Measurements from ENCODE around the gene PRKCA.
"Not testable (repeated sequence)": the region's sequence is repeated elsewhere in the genome, so short reads cannot be mapped to it uniquely, and the experiment has no call there.

PRKCA gene

DNA sequence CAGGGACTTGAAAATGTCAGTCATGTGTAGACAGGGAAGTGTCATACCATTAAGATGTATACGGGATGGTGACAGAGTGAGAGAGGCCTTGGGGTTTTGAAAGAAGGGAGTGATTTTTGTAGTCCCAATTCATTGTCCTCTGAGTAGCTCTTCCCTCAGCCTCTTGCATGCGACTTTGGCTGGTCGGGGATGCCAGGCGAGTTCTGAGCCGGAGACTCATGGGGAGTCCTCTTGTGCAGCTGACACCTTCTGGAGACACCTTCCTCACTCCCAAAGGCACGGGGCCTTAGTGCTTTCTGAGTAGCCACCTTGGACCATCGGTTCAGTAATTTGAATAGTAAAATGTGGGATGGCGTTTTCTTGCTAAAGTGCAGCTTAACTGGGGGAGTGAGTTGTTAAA lies 144.7 kb downstream of the PRKCA start:
- no peak for DNase-seq

DNA sequence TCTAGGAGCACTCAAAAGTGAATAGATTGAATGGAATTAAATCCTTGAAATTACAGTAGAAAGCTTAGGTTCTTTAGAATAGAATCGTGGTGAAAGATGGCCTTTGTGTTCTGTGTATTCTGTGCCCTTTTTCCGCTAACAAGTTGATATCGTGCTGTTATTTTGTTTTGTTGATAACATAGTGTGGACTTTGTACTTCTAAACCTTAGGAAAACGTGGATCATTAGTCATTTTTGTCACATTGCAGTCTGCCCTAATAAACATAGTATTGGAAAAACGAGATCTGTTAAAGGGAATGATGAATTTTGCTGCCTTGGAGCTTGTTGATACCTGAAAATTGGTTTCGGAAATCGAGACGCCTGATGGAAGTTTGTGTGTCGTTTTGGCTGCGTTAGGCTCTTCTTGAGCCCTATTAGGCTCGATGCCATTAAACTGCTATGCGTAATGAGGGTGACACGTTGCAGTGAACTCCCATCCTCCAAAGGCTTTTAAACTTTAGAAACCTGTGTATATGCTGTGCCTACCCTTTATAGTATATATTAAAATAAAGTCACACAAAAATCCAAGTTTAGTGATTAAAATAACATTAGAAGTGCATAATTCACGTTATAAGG lies 145.7 kb downstream of the PRKCA start:
- DNase-seq, result no peak

DNA sequence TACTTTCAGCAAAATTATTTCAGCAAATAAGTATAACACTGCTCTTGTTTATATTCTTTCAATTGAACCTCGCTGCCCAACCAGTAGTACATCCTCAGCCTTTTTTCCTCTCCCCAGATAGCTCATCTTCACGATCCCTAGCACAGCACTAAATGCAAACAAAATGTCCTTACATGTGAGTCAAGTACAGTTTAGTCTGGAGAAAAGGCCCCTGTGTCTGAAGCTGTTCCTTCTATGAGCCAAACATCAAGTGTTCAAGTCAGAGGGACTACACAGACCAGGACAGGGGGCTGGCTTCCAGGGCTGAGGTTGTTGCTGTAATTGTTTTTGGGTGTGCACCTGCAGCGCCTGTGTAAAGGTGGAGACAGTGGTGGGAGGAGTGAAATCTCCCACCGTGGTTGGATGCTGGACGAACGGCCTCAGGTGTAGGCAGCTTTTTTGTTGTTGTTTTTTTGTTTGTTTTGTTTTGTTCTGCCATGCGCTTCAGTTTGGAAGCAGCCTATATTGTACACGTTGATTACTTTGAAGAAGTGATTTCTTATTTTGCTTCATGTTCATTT lies 147.1 kb downstream of the PRKCA start:
- no peak for DNase-seq

DNA sequence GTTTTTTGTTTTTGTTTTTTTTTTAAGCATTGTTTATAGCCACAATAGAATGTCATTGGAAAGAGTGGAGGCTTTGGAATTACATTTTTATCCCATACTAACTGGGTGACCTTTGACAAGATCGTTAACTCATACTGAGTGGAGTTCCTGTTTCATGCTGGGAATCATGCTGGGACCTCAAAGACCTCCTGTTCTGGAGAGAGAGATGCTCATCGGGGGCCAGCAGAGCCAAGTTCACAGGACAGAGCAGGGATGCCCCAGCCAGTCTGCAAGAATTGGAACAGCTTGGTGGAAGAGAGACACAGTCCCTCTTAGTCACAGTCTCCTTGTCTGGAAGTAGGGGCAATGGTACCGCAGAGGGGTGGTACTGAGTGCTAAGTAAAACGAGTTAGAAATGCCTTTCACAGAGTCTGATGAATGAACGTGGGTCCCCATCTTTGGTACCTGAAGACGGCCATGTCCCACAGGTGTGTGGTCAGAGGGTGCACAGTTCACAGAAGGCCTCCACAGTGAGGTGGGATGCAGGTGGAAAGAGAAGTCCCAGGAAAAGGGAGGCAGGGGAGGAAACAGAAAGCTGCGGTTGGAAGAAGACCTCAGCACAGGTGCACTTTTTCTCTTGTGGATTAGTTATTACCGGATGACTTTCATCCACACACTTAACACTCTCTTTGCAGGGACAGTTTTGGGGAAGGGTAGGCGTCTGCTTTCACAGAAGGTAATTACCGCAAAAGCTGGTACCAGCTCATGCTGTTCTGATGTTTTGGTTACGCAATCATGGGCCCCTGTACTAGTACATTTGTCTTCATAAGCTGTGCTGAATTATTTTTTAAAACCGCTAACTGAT lies 147.8 kb downstream of the PRKCA start:
- DNase-seq, result no peak

DNA sequence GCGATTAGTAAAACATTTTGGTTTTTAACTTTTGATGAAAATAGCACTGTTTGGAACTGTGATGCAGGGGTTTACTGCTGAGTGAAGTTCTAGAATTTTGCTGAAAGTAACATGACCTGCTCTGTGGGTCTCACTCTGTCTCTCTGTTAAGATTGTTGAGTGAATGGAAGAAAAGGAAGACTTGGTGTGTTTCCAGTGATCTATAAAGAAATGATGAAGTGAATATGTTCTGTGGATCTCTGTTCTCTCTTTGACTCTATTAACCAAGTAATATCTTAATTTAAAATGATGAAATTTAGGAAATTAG lies 148.4 kb downstream of the PRKCA start:
- no peak for DNase-seq

DNA sequence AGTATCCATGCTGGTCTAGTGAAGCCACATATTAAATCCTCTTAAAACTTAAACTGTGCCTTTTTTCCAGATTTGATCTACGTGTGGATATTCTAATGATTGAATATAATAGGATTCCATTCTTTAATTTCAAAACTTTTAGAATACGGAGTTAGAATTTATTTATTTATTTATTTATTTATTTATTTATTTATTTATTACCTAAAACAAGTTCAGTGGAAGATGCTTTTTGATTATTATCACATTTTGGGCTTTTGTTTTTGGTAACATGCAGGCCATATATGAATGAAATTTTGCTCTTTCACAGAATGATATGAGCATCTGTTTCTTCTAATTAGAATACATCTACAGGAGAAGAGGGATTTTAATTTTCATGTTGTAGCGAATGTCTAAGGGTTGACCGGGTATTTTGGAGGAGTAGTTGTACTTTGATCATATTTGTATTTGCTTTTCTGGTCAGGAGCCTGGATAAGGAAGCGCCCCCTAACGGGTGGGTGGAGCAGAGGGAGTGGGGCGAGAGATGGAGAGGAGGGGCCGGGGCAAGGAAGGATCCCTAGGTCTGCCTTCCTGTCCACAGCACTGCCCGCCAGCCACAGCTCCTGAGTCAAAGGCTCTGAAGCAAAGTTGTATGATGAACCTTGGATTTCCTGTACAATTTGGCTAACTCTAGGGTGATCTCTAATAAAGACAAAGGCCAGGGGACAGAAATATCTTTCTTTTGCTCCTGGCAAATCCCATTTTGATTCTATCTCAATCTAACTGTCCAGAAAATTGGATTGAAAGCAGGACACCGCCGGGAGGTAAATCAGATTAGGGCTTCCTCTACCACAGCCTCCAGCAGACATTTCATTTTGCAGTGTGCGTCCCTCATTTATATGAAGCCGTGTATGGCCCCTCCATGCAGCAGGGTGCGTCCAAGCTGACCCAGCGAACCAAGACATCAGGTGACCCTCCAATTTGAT lies 149.1 kb downstream of the PRKCA start:
- DNase-seq, result no peak

DNA sequence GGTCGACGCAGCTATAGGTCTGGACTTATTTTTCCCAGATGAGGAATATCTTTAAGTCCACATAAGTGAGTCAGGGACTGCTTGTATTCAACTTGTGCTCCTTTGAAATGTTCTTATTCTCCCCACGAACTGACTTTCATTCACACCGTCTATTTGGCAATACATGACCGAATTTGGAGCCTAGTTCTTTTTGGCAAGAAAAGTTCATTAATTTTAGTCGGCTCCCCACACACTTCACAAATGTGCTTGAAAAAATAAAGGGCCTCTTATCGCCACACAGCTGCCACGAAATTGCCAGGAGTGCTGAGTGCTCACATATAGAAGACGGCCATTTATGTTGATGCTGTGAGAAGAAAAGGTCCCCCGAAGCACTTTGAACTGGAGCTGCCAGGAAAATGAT lies 152.6 kb downstream of the PRKCA start:
- no peak for DNase-seq

DNA sequence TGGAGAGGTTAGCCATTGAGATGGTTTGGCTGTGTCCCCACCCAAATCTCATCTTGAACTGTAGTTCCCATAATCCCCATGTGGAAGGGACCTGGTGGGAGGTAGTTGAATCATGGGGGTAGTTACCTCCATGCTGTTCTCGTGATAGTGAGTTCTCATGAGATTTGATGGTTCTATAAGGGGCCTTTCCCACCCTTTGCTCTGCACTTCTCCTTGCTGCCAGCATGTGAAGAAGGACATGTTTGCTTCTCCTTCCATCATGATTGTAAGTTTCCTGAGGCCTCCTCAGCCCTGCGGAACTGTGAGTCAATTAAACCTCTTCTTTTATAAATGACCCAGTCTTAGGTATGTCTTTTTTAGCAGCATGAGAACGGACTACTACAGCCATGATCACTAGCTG lies 155.1 kb downstream of the PRKCA start:
- not testable (repeated sequence) for DNase-seq

DNA sequence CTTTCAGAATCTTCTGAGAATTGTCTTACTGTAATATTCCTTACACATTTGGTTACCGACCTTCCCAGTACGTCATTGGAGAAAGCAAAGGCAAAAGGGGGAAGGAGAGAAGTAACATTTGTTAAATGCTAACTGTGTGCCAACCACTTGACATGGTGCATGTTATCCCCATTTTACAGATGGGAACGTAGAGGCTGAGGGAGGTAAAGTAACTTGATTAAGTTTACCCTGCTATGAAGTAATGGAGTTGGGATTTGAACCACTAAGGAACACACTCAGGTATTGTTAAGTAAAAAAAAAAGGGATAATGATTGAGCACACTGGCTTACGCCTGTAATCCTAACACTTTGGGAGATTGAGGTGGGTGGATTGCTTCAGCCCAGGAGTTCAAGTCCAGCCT lies 156.4 kb downstream of the PRKCA start:
- DNase-seq, result no peak

DNA sequence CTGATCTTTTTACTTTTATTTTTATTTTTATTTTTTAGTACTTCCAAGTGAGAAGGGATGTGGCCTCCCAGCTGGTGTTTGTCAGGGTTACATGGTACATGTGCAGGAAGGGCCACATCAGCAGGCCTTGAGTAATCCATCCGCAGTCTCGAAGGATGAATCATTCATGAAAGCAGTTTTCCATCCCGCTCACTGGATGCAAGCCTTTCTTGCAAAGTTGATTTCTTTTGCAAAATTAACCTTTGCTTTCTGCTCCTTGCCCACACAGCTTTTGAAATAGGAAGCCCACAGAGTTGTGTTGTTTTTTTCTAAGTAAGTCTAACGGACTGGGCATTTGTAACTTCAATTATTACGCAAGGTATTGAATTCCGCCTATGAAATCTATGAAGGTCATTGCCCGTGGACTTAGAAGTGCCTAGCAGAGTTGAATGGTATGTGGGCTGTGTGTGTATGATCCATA lies 157.4 kb downstream of the PRKCA start:
- peak; percentile 47 for DNase-seq

DNA sequence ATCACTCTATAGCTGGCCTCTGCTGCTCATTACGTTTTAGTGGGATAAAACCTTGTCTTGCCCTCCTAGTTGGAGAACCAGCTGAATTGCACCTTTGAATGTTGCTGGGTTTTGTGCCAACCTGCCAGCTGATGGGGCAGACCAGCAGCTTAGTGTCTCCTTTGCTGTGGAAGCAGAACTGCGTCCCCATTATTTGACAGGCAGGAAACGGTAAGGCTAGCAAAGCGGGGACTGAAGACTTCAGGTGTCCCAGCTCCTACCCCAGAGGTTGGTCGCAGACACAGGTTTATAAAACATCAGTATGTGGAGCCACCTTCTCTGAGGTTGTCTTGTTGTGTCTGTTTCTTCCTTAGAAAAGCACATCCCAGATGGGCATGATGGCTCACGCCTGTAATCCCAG lies 158.1 kb downstream of the PRKCA start:
- DNase-seq, result no peak

DNA sequence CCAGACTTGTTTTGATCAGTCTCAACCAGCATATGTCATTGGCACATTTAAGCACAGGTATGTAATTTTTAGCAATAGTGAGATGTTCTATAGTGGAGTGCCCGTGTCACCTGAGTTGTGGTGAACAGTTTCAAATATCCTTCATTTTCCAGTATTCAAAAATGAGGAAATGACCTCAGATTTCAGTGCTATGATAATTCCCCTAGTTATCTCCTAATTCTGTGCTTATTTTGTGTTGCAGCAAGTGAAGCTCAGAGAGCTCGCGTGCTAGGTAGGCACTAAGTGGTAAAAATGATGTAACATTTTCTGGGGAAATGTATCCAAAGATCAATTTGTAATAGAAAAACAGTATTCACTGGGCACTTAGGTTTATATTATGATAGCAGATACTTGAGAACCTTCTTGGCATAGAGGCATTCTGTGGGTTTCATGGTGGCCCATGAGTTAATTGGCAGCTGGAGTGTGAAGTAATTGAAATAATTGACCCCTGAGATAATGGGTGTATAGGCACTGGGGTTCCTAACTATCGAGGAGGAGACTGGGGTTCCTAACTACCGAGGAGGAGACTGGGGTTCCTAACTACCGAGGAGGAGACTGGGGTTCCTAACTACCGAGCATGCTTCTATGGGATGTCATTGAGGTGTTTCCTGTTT lies 159.1 kb downstream of the PRKCA start:
- no peak for DNase-seq

DNA sequence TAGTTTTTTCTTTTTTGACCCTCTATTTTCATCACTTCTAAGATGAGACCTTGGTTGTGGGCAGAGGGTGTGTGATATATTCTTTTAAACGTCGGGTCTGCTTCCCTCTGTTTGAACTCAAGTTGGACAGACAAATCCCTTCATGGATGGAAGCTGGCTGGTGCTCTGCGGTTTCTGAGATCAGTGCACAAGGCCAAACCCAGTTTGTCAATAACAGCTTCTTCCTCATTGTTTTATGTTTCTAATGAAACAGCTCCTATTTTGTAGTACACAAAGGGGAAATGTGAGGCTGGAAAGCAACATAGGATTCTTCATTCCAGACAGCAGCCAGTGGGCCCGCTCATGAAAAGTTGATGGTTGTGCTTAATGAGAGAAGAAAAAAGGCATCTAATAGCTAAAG lies 159.6 kb downstream of the PRKCA start:
- no peak for DNase-seq

DNA sequence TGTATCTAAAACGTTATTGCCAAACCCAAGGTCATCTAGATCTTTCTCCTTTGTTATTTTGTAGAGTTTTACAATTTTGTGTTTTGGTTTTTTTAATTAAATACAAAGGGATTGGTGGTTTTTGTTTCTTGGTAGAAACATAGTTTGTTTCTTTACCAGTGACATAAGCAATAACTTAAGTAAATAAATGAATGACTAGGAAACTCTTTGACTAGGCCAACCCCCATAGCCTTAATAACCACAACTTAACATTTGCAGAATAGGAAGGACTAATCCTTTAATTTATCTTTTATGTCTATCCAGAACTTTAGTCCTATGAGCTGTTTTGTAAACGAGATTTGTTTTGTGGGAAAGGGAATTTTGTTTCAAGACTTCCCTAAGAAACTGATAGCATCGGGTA lies 162.5 kb downstream of the PRKCA start:
- DNase-seq, result no peak

DNA sequence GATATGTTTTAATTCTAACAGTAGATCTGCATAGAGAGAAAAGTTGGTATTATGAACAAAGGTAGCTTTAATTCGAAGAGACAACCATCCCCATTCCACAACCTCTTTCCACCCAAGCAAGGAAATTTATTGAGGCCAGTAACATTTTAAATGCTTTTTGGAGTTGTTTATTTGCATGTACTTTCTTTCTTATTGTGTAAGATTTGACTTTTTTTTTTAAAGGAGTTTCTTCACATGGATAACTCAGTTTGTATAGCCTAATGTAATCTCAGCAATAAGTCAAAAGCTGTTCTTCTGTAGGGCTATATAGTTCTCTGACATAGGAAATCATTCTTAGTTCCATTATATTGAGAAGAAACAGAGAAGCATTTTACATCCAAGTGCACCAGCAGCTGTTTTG lies 163.3 kb downstream of the PRKCA start:
- no peak for DNase-seq

DNA sequence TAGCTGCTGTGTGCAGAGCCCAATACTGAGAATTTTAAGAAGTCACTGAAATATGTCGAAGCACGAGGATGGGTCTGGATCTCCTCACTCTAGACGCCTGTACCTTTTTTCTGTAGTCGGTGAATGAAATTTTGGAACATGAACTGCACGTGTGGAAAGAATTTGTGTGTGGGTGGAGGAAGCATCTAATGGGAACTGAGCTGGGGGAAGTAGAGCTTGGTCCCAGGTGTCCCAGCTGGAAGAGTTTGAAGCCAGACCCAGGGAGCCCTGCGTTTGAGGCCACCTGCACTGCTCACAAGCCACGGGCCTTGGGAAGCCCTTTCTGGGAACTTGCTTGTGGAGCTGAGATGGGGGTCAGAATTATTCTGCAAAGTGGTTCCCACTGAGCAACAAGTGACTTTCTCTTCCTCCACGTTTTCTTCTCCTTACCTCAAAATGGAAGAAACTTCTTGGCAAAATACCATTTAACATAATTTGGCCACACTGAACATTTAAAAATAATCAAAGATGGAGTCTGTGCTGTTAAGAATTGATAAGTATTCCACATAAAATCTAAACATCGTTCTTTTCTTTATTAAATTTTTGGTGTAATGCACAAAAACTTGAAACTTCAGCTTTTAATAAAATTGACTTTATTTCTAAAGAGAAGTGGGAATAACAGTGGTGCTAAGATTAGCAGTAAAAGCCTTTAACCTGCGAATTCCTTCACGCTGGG lies 163.8 kb downstream of the PRKCA start:
- DNase-seq, result peak; percentile 42

DNA sequence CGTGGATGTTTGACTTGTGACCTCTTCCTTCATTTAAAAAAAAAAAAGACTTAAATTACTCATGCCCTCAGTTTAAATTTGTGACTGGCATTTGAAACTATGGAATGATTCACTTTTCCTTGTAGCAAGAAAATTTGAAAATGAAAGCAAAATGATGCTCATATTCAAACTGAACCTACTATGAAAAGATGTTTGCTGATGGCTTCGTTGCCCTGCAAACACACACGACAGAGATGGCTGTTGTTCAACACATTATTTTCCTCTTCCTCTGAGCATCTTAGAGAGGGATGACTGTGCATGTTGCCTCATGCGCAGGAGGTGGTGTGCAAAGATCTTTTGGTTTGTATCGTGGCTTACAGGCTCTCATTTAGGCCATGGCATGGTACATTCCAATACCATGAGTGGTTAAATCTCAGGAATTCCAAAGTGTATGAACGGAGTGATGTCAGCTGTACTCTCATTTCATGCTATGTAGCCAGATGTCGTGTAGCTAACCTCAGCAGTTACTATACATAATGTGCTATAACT lies 164.5 kb downstream of the PRKCA start:
- peak; percentile 51 for DNase-seq

DNA sequence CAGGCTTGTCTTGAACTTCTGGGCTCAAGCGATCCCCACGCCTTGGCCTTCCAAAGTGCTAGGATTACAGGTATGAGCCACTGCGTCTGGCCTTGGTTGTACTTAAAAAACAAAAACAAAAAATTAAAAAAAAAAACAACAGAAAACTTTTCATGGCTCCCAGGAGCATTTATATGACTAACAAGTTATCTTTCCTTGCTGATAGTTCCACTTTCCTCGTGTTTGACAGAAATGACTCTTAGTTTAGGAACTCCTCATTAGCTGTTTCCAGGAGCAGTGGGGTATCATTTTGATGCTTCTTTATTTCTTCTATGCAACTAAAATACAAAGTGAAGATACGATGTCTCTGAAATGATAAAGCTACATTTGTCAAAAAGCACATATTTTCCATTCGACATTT lies 165.4 kb downstream of the PRKCA start:
- no peak for DNase-seq

DNA sequence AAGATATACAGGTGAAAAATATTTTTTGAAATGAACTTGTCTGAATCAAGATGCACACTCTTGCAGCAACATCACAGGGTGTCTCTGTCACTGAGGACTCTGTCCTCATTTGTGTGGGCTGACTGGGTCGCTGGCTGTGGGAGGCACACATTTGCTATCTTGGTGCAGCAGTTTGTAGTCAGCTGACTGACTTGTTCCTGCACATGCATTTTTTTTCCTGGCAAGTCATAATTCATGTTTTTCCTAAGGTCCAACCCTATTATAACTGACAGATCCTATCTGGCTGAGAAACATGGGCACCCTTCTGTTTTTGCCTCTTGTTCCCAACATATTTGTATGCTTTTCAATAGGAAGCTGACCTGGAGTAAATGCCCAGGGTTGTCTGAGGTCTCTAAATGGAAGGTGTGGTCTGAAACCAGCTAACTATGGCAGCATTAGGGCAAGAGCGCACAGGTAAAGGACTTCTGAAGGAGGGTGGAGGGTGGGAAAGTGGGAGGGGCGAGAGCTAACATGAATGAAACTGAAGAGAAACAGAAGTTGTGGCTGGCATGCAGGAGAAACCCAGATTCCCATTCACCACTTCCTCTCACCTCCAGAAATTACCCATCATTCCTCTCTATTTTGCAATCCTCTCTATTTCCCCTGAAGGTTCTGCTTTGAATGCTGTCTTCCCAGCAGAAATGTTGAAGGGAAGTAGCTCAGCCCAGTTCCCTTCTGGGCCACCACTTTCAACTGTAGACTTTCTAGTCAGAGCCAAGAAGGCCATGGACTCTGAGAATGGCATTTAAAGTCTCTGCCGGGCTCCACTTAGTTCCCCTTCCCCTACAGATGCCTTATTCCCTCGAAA lies 166.1 kb downstream of the PRKCA start:
- no peak for DNase-seq

DNA sequence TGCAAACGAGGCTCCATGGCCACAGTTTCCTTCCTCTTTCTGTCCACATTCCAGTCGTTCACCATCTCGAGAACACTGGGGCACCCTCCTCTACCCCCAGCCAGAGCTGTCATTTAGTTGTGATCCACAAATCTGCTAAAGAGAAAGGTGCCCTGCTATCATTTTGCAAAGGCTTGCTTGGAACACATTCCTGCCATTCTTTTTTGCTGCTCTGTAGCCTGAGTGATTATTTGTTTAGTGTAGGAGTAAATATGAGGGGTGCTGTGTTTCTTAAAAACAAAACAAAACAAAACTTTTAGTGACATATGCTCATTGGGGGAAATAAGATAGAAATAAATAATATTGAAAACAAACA lies 166.7 kb downstream of the PRKCA start:
- DNase-seq, result no peak

DNA sequence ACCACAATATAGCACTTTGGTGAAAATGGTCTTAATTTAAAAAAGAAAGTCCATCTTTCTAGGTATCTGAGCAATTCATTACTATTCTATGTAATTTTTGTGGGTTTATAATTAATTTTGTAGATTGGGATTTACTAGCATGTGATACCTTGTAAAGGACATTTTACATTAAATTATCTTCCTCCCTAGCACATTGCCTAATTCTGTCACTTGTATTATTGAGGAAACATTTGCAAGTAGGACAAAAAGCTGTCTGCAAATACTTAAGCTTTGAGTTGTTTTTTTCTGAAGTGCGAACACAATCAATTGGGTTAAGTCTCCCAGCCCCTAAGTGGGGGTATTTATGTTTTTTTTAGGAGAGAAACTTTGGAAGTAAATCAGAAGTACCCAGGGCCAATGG lies 167.0 kb downstream of the PRKCA start:
- DNase-seq, result no peak
